Neural progenitor cell (in vitro differentiated cells): ENCODE measurements around the gene TMBIM1.

Experiments used
- CTCF ChIP-seq: fragments of 200-600 bp; sonication (generic); IDR thresholded peaks from 2 replicates; pipeline ENCODE4 v1.5.1; 2017; ENCODE audit warnings: antibody characterized with exemption, mild to moderate bottlenecking
- EZH2 ChIP-seq: fragments of 200-600 bp; sonication (generic); IDR thresholded peaks from 2 replicates; pipeline ENCODE4 v1.6.1; 2017; ENCODE audit warnings: antibody characterized with exemption, mild to moderate bottlenecking, moderate library complexity

GRCh38 chr2:218271865-218272530, 20.3 kb downstream of the TMBIM1 start:
- TF ChIP-seq CTCF (no peak), EZH2 (no peak)
